CD14-positive monocyte (primary cell): ENCODE measurements around the gene MIF. TPM values are rescaled to one million over a fixed set of nuclear protein-coding genes. Genes with fewer than 3 reads are reported as not detected.
A peak's percentile ranks its signal among the peaks of the same experiment; 100 is the strongest.

Experiments
- DNase-seq, 3 donors: peaks; one replicate each; pipeline ENCODE4 v3.0.0-alpha.2; 2011 to 2022
- H2AFZ ChIP-seq: 2 replicates; pipeline ENCODE4 v1.6.0; 2012; ENCODE audit warnings: mild to moderate bottlenecking, low read depth, low read length, inconsistent platforms; ENCODE audit not compliant: insufficient read depth, poor library complexity, severe bottlenecking
- H3K27ac ChIP-seq, 2 donors: 1 replicate in 1 of 2; 2 replicates in 1 of 2; pipeline ENCODE4 v1.5.1; 2012 to 2013; ENCODE audit warnings: low read length in 2 of 2, control low read depth in 1 of 2, inconsistent platforms in 1 of 2, low read depth in 1 of 2, mild to moderate bottlenecking in 1 of 2
- H3K27me3 ChIP-seq, 2 donors: one replicate each; pipeline versions ENCODE4 v1.6.0 to v1.6.1; 2011 to 2013; ENCODE audit warnings: low read length in 2 of 2; ENCODE audit not compliant: control insufficient read depth in 2 of 2, insufficient read depth in 2 of 2
- H3K36me3 ChIP-seq, 2 donors: replicated peaks in 1 of 2; 1 replicate in 1 of 2; 2 replicates in 1 of 2; pipeline versions ENCODE4 v1.5.1 to v1.6.1; 2012 to 2013; ENCODE audit warnings: low read length in 2 of 2, control low read depth in 1 of 2, inconsistent platforms in 1 of 2, mild to moderate bottlenecking in 1 of 2; ENCODE audit not compliant: insufficient read depth in 2 of 2, control insufficient read depth in 1 of 2
- H3K4me1 ChIP-seq, 2 donors: 1 replicate in 1 of 2; 2 replicates in 1 of 2; pipeline versions ENCODE4 v1.5.1 to v1.6.1; 2012 to 2013; ENCODE audit warnings: low read length in 2 of 2, control low read depth in 1 of 2, inconsistent platforms in 1 of 2, mild to moderate bottlenecking in 1 of 2, moderate library complexity in 1 of 2; ENCODE audit not compliant: insufficient read depth in 2 of 2, control insufficient read depth in 1 of 2
- H3K4me2 ChIP-seq: replicated peaks from 2 replicates; pipeline ENCODE3; 2012; ENCODE audit warnings: low read length, moderate library complexity, mild to moderate bottlenecking; ENCODE audit not compliant: poor library complexity, severe bottlenecking; ENCODE audit errors: extremely low read depth
- H3K4me3 ChIP-seq, 3 experiments: fragments of 200-600 bp in 1 of 3; sonication (generic) in 1 of 3; replicated peaks in 1 of 3; 1 replicate in 2 of 3; 2 replicates in 1 of 3; pipeline ENCODE4 v1.5.1; 2011 to 2013; ENCODE audit warnings: low read length in 3 of 3, mild to moderate bottlenecking in 3 of 3, control low read depth in 2 of 3, low read depth in 2 of 3, inconsistent platforms in 1 of 3, moderate library complexity in 1 of 3
- H3K79me2 ChIP-seq: 2 replicates; pipeline ENCODE4 v1.6.0; 2012; ENCODE audit warnings: mild to moderate bottlenecking, control low read depth, inconsistent platforms, low read length, moderate library complexity; ENCODE audit not compliant: insufficient read depth
- H3K9ac ChIP-seq: 2 replicates; pipeline ENCODE4 v1.6.0; 2017; ENCODE audit warnings: low read length, mild to moderate bottlenecking; ENCODE audit not compliant: insufficient read depth, poor library complexity, severe bottlenecking
- H3K9me3 ChIP-seq, 2 donors: replicated peaks in 1 of 2; 1 replicate in 1 of 2; 2 replicates in 1 of 2; pipeline versions ENCODE4 v1.5.1 to v1.6.1; 2012 to 2013; ENCODE audit warnings: low read length in 2 of 2, control low read depth in 1 of 2; ENCODE audit not compliant: control insufficient read depth in 1 of 2, insufficient read depth in 1 of 2
- H4K20me1 ChIP-seq: 2 replicates; pipeline ENCODE4 v1.6.0; 2012; ENCODE audit warnings: mild to moderate bottlenecking, low read length, control low read depth, moderate library complexity; ENCODE audit not compliant: insufficient read depth
- H3K27ac Mint-ChIP-seq, 7 donors: one replicate each; pipeline ENCODE4 v1.8.0; 2020; ENCODE audit warnings: mild to moderate bottlenecking in 7 of 7, mixed read lengths in 7 of 7, moderate library complexity in 6 of 7, inconsistent platforms in 2 of 7
- H3K27me3 Mint-ChIP-seq, 3 donors: one replicate each; pipeline ENCODE4 v1.8.0; 2021 to 2022; ENCODE audit warnings: low read depth in 3 of 3, mild to moderate bottlenecking in 3 of 3, mixed read lengths in 3 of 3, moderate library complexity in 3 of 3, inconsistent platforms in 1 of 3
- H3K36me3 Mint-ChIP-seq, 2 donors: one replicate each; pipeline ENCODE4 v1.8.0; 2020; ENCODE audit warnings: mixed read lengths in 2 of 2, inconsistent platforms in 1 of 2, mild to moderate bottlenecking in 1 of 2
- H3K4me1 Mint-ChIP-seq: one replicate; pipeline ENCODE4 v1.8.0; 2020; ENCODE audit warnings: mild to moderate bottlenecking, mixed read lengths
- H3K4me3 Mint-ChIP-seq, 2 donors: one replicate each; pipeline ENCODE4 v1.8.0; 2020; ENCODE audit warnings: mild to moderate bottlenecking in 2 of 2, mixed read lengths in 2 of 2, moderate library complexity in 1 of 2
- H3K9me3 Mint-ChIP-seq, 7 donors: one replicate each; pipeline ENCODE4 v1.8.0; 2020 to 2022; ENCODE audit warnings: mixed read lengths in 7 of 7, mild to moderate bottlenecking in 6 of 7, moderate library complexity in 6 of 7, inconsistent platforms in 2 of 7
- CTCF ChIP-seq: fragments of 200-600 bp; IDR thresholded peaks from one replicate; pipeline ENCODE4 v1.8.0; 2022; ENCODE audit warnings: antibody characterized with exemption, mild to moderate bottlenecking
- WGBS: methylation state at CpG from one replicate; pipeline ENCODE4 v1.1.5; 2013; ENCODE audit warnings: missing lambda C conversion rate; ENCODE audit not compliant: insufficient coverage; 5-methylcytosine and 5-hydroxymethylcytosine counted together
- intact Hi-C, 2 donors: fragments of 100-400 bp; cut with micrococcal nuclease; formaldehyde crosslinking; loops; one replicate each; pipeline versions ENCODE4 v1.15.0 to v1.15.1; 2023
- polyA minus RNA-seq: library from RNA; depleted of rRNA, polyadenylated mRNA; stranded (reverse); fragments of >200 nt; gene quantifications from 2 replicates; pipeline ENCODE4 v1.2.3, GENCODE V29; 2012
- polyA plus RNA-seq, 3 donors: library from polyadenylated mRNA; depleted of rRNA in 1 of 3; unstranded in 2 of 3; stranded (reverse) in 1 of 3; fragments of 300-500 nt in 2 of 3; fragments of >200 nt in 1 of 3; fragmentation: Illumina TruSeq in 2 of 3; gene quantifications; 1 replicate in 2 of 3; 2 replicates in 1 of 3; pipeline ENCODE4 v1.2.3, GENCODE V29; 2012 to 2021
- total RNA-seq, 12 experiments: library from RNA in 1 of 12; stranded (reverse) in 1 of 12; fragments of 120-200 nt in 1 of 12; gene quantifications; one replicate each; pipeline ENCODE4 v1.2.4 and lab custom pipeline; 2013 to 2026; ENCODE audit warnings: mixed read lengths in 6 of 12, inconsistent platforms in 1 of 12

MIF gene
- 68.3 TPM for total RNA-seq (2013)
- polyA plus RNA-seq (100 to 1,000 TPM in 2 of 3 donors, 10 to 100 TPM in 1; 66.4 to 390 (median 338) TPM), polyA minus RNA-seq (42.4 and 63.8 TPM in 2 replicates), total RNA-seq (lab: John Stamatoyannopoulos, UW) (0.60 to 4.9 (median 2.4) reads per million in 11 experiments)

- Mint-ChIP-seq H3K27ac (peak within 1 kb of the TSS; percentile 89 to 97 (median 95)), H3K36me3 (peaks cover 10 to 21% of the 10 kb centered on the region in 2 donors), H3K4me1 (peaks cover 30% of the 10 kb centered on the region), H3K4me3 (peak within 1 kb of the TSS; percentile 89 to 92), H3K27me3 (peaks cover 3 to 12% (median 5%) of the 10 kb centered on the region in 3 donors), H3K9me3 (peaks cover 0 to 4% (median 0%) of the 10 kb centered on the region in 7 donors)
- peak; percentile 86 to 90 (median 90) for DNase-seq
- Histone ChIP-seq H3K9me3 (no peaks in the 10 kb centered on the region), H3K4me3 (peak within 1 kb of the TSS; percentile 57 to 87 (median 84)), H3K79me2 (peaks cover 8% of the 10 kb centered on the region), H3K4me1 (peaks cover 22 to 28% of the 10 kb centered on the region in 2 donors), H3K27me3 (no peaks in the 10 kb centered on the region), H3K27ac (peak within 1 kb of the TSS; percentile 89 to 92), H3K4me2 (peak within 1 kb of the TSS; percentile 95), H3K9ac (peak within 1 kb of the TSS; percentile 80), H3K36me3 (peaks cover 0 to 9% of the 10 kb centered on the region in 2 donors), H4K20me1 (peaks cover 29% of the 10 kb centered on the region), H2AFZ (peak within 1 kb of the TSS; percentile 98)
- 0% methylated on average over 70 of the region's 72 CpGs for WGBS
- intact Hi-C loops, result loop anchor here (2.0 kb wide), 2 partner anchors 19 to 21 kb away; no protein-coding TSS in a partner anchor
- peak; percentile 95 for TF ChIP-seq CTCF
Measured at GRCh38 chr22:23893945-23894709, at the start of gene MIF. MIF (plus strand) TSS chr22:23894383; CDS start chr22:23894475, 92 bp downstream.

GRCh38 chr22:23844739-23845202 lies 49.4 kb upstream of the MIF start:
- Mint-ChIP-seq H3K4me1 (peaks cover 17% of the 10 kb centered on the region), H3K27ac (no peak overlapping the region), H3K27me3 (peaks cover 4 to 10% (median 8%) of the 10 kb centered on the region in 3 donors), H3K4me3 (no peak overlapping the region), H3K9me3 (no peaks in the 10 kb centered on the region), H3K36me3 (no peaks in the 10 kb centered on the region)
- WGBS, result 78% methylated on average over 7 of the region's 8 CpGs
- peaks cover 18 to 19% of the 10 kb centered on the region in 2 donors for H3K4me1 ChIP-seq
- H2AFZ ChIP-seq, result no peak overlapping the region
- no peaks in the 10 kb centered on the region for H3K9me3 ChIP-seq
- H3K27me3 ChIP-seq, result no peaks in the 10 kb centered on the region
- no peaks in the 10 kb centered on the region for H4K20me1 ChIP-seq
- no peak overlapping the region for H3K9ac ChIP-seq
- no peak for DNase-seq
- intact Hi-C loops, result loop anchor here in 1 of 2 donors (5.0 kb wide), 1 partner anchor 297 kb away; no protein-coding TSS in a partner anchor
- H3K4me3 ChIP-seq, result no peak overlapping the region
- no peaks in the 10 kb centered on the region for H3K79me2 ChIP-seq
- H3K27ac ChIP-seq, result no peak overlapping the region
- no peak for TF ChIP-seq CTCF
- no peak overlapping the region for H3K4me2 ChIP-seq
- no peaks in the 10 kb centered on the region for H3K36me3 ChIP-seq
